ENCODE results near the gene EMILIN2.
"Not testable (repeated sequence)": the region's sequence is repeated elsewhere in the genome, so short reads cannot be mapped to it uniquely, and the experiment has no call there.

EMILIN2 gene

GRCh38 chr18:2845172-2845571, 1.6 kb upstream of the EMILIN2 start:
- ChIA-PET POLR2A (no interaction called here), CTCF (no interaction called here)
- TF ChIP-seq L3MBTL2 (conservative IDR thresholded peaks at IDR 0.05) (no peak), ELF4 (IDR thresholded peaks at IDR 0.05) (no peak), SP1 (IDR thresholded peaks at IDR 0.05) (no peak), ARNT (IDR thresholded peaks at IDR 0.05) (no peak), FOXM1 (IDR thresholded peaks at IDR 0.05; ENCODE audit: borderline replicate concordance) (no peak), SUZ12 (IDR thresholded peaks at IDR 0.05) (no peak), FOXK2 (IDR thresholded peaks at IDR 0.05) (no peak), BHLHE40 (IDR thresholded peaks at IDR 0.05; ENCODE audit: borderline replicate concordance) (no peak), HDGF (IDR thresholded peaks at IDR 0.05; ENCODE audit: borderline replicate concordance) (no peak), TARDBP (IDR thresholded peaks at IDR 0.05) (no peak), ZNF384 (IDR thresholded peaks at IDR 0.05) (no peak), PKNOX1 (IDR thresholded peaks at IDR 0.05) (no peak), NFRKB (IDR thresholded peaks at IDR 0.05) (no peak)

GRCh38 chr18:2847317-2848246, 776 bp downstream of the EMILIN2 start:
- ChIA-PET CTCF (no interaction called here), POLR2A (no interaction called here)
- TF ChIP-seq ARNT (IDR thresholded peaks at IDR 0.05) (no peak), L3MBTL2 (conservative IDR thresholded peaks at IDR 0.05) (peak; percentile 21; the same call in 1 of the 2 replicates)
- DNase-seq (ENCODE audit: extremely low spot score): peak; percentile 26

More at GRCh38 chr18:2845172-2845571, 1.6 kb upstream of the EMILIN2 start:
- no peak for DNase-seq (ENCODE audit: extremely low spot score)

DNA sequence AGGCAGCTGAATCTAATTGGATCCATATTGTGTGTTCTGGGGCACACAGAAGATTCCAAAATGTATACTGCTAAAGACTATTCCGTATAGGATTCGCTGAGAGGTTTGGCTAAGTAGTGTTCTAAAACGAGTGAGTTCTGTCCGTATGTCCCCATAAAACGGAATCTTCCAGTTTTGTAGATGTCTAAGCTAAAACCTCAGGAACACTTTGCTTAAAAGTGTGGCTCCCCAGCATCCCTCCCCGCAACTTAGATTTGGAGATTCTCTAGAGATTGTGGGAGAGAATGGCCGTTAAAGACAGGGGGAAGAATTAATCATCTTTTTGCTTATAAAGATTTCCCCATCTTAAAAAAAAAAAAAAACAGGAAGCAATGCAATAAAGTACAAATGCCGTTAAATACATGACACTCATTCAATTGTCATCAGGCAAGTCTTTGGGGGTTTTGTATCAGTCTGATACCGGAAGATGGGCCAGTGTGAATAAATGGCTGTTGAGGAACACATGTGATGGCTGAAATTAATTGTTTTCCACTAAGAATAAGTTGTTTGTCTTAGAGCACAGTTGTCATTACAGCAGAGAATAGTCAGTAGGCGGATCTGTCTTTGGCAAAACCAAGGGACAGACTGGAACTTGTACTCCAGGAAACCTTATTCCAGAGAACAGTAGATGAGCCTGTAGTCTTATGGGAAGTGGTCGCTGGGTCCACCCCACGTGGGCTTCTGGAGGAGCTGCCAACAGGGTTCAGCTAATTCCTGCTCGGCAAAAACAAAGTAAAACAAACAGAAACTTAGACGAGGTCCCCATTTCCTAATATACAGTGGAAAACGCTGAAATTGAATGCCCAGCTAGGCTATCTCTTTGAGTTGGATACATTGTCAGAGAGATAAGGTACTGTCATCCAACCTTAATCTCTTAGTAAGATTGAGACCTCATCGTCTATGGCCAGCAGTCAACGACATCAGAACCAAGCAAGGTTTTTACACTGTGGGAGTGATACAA, 1.7 kb downstream of the EMILIN2 start:
- ChIA-PET POLR2A (no interaction called here), CTCF (no interaction called here)
- TF ChIP-seq ZNF384 (IDR thresholded peaks at IDR 0.05) (no peak), HDGF (IDR thresholded peaks at IDR 0.05; ENCODE audit: borderline replicate concordance) (no peak), LEF1 (IDR thresholded peaks at IDR 0.05; ENCODE audit: borderline replicate concordance) (no peak), SP1 (IDR thresholded peaks at IDR 0.05) (no peak), NFRKB (IDR thresholded peaks at IDR 0.05) (no peak)

DNA sequence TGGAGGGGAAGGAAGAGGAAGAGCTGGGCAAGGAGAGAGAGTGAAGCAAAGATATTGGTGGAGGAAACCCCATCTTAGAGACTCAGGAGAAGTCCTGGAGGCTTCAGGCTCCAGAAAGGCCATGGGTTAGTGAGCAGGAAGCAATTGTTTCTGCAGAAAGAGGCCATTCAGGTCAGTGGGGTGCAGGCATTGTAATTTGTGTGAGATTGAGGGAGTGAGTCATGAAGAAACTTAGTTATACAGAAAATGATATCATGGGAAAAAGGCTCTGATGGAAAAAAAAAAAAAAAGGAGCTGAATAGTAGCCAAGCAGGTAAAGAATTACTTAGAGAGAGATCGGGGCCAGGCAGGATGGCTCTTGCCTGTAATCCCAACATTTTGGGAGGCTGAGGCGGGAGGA, 4.0 kb downstream of the EMILIN2 start:
- DNase-seq (ENCODE audit: extremely low spot score): no peak
- POLR2A ChIA-PET: no interaction called here
- CTCF ChIA-PET: no interaction called here
- TF ChIP-seq SP1 (IDR thresholded peaks at IDR 0.05) (no peak), TARDBP (IDR thresholded peaks at IDR 0.05) (no peak)

More for the DNA sequence above, 1.7 kb downstream of the EMILIN2 start:
- DNase-seq (ENCODE audit: extremely low spot score): no peak

- no peak for TF ChIP-seq NFRKB (IDR thresholded peaks at IDR 0.05)
- TF ChIP-seq SP1 (IDR thresholded peaks at IDR 0.05): no peak
- no peak for TF ChIP-seq HDGF (IDR thresholded peaks at IDR 0.05; ENCODE audit: borderline replicate concordance)
- TF ChIP-seq CTBP1 (IDR thresholded peaks at IDR 0.05; ENCODE audit: borderline replicate concordance): no peak
- no peak for TF ChIP-seq PKNOX1 (IDR thresholded peaks at IDR 0.05)
- TF ChIP-seq TARDBP (IDR thresholded peaks at IDR 0.05): no peak
- no peak for TF ChIP-seq FOXA1 (IDR thresholded peaks at IDR 0.05)
- TF ChIP-seq FOXK2 (IDR thresholded peaks at IDR 0.05): no peak
- no peak for DNase-seq (ENCODE audit: extremely low spot score)
- ChIA-PET POLR2A (no interaction called here), CTCF (no interaction called here)
Observed at GRCh38 chr18:2851771-2852170, 5.0 kb downstream of the EMILIN2 start.

DNA sequence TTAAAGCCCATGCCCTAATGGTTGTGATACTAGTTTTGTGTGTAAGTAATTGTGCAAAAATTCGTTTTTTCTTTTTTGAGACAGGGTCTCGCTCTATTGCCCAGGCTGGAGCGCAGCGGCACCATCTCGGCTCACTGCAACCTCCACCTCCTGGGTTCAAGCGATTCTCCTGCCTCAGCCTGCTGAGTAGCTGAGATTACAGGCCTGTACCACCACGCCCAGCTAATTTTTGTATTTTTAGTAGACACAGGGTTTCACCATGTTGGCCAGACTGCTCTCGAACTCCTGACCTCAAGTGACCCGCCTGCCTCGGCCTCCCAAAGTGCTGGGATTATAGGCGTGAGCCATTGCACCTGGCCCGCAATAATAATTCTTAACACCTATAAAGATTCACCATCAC, 5.7 kb downstream of the EMILIN2 start:
- POLR2A ChIA-PET; DNase-seq (ENCODE audit: extremely low spot score); CTCF ChIA-PET: not testable (repeated sequence)

DNA sequence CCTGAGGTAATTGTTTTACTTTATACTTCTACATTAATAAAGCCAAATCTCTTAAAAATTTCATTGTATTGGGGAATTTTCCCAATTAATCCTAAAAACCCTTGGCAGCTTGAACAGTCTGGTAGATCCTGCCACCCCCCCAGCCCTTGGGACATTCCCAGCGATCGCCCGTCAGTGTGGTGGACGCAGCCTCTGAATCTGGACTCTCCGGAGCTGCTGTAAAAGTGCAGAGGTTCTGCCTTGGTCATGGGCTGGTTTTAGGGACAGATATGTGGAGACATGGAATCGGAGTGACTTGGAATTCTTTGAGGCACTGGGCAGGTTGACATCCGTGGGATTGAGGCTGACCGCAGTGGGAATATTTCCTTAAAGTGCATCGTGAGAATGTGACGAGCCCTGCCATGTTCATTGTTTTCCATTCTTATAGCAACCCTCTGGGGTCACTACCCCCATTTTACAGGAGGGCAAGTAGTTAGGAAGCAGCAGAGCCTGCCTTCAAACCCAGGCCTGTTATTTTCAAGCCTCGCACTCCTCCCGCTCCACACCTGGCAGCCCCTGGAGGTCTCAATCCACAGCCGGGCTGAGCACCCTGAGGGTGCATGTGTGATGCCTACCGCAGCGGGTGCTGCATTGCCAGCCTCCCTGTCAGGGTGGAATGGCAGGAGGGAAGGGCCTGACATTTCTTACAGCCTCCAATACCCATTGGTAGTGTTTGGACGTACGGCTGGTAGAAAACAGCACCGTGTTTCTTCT, 6.5 kb downstream of the EMILIN2 start:
- DNase-seq (ENCODE audit: extremely low spot score): no peak
- TF ChIP-seq SUZ12 (IDR thresholded peaks at IDR 0.05) (no peak), FOXM1 (IDR thresholded peaks at IDR 0.05; ENCODE audit: borderline replicate concordance) (no peak), L3MBTL2 (conservative IDR thresholded peaks at IDR 0.05) (no peak), TARDBP (IDR thresholded peaks at IDR 0.05) (no peak), PKNOX1 (IDR thresholded peaks at IDR 0.05) (no peak), ELF4 (IDR thresholded peaks at IDR 0.05) (no peak), SP1 (IDR thresholded peaks at IDR 0.05) (no peak), NFRKB (IDR thresholded peaks at IDR 0.05) (no peak), CTBP1 (IDR thresholded peaks at IDR 0.05; ENCODE audit: borderline replicate concordance) (no peak), HDGF (IDR thresholded peaks at IDR 0.05; ENCODE audit: borderline replicate concordance) (no peak), FOXA1 (IDR thresholded peaks at IDR 0.05) (no peak), LEF1 (IDR thresholded peaks at IDR 0.05; ENCODE audit: borderline replicate concordance) (no peak), ZNF384 (IDR thresholded peaks at IDR 0.05) (no peak)
- ChIA-PET CTCF (no interaction called here), POLR2A (no interaction called here)
